Body of pancreas (tissue), 4 donors: ENCODE measurements around the gene LSAMP.

Source experiments
- CTCF ChIP-seq, 7 experiments: fragments of 450-650 bp in 4 of 7; fragments of 200-600 bp in 3 of 7; sonication (generic) in 3 of 7; IDR thresholded peaks; one replicate each; pipeline ENCODE4 v1.5.1; 2016 to 2019; ENCODE audit warnings: antibody characterized with exemption in 7 of 7
- POLR2A ChIP-seq, 3 donors: fragments of 450-650 bp; IDR thresholded peaks; one replicate each; pipeline ENCODE4 v1.6.1; 2016; ENCODE audit warnings: antibody characterized with exemption in 3 of 3, mild to moderate bottlenecking in 2 of 3

- no peak for TF ChIP-seq CTCF (IDR thresholded peaks at IDR 0.05)
- TF ChIP-seq POLR2A (IDR thresholded peaks at IDR 0.05): no peak
Observed at GRCh38 chr3:115901008-115901407, 544.3 kb downstream of the LSAMP start.
